ENCODE measurements around the gene CYP1A2.

The CYP1A2 gene

DNA sequence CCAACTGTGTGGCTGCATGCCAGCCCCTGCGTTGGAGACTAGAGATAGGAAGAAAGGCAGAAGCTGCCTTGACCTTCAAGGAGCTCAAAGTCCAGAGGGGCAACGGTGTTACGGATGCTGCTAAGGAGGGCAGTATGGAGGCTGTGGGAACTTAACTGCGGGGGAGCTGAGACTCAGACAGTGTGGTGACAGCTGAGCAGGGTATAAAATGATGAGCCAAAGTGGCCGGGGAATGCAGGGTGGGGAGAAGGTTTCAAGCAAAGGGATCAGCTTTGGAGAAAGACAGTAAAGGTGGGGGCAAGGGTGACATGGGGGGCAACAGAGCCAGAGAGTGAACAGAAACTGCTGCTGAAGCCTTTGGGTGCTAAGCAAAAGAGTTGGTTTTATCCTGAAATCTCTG, 6.2 kb upstream of the CYP1A2 start:
- no peak for DNase-seq

DNA sequence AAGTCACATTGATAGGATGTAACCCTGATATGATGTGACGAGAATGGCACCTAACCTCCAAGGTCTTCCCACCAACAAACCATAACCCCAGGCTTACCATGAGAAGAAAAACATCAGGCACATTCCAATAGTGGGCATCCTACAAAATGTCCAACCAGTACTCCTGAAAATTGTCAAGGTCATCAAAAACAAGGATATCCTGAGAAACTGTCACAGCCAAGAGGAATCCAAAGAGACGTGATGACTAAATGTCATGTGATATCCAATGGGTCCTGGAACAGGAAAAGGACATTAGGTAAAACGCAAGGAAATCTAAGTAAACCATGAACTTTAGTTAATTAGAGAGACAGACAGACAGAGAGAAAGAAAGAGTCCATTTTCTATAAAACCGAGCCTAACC, 2.3 kb upstream of the CYP1A2 start:
- no peak for DNase-seq

DNA sequence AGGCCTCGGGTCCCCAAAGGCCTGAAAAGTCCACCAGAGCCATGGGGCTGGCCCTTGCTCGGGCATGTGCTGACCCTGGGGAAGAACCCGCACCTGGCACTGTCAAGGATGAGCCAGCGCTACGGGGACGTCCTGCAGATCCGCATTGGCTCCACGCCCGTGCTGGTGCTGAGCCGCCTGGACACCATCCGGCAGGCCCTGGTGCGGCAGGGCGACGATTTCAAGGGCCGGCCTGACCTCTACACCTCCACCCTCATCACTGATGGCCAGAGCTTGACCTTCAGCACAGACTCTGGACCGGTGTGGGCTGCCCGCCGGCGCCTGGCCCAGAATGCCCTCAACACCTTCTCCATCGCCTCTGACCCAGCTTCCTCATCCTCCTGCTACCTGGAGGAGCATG, 1.2 kb downstream of the CYP1A2 start:
- no peak for DNase-seq

DNA sequence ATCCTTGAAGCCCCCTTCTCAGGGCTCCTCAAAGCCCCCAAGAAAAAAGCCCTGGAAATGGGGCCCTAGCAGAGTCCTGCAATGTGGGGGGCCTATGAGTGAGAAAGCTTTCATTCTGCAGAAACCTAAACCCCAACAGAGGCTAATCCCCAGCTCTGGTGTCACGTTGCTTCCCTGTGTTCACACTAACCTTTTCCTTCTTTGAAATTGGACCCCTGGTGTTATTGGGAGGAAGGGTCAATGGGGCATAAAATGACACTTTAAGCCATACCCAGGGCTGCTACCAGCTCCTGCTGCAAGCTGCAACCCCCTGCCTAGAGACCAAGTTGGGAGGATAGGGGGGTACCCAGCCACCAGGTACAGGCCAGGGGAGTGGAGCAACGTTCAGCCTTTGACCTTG, 2.1 kb downstream of the CYP1A2 start:
- no peak for DNase-seq

DNA sequence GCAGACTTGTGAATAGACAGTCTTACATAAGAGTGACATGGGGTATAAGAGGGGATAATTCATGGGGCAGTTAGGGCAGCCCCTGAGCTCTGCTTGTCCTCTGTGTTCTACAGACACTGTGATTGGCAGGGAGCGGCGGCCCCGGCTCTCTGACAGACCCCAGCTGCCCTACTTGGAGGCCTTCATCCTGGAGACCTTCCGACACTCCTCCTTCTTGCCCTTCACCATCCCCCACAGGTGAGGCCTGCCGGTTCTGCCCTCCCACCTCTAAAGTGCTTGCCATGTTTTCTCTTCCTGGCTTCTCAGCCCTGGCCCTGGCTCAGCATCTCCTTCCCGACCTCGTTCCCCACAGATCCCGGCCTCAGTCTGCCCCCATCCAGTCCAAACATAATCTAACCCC, 3.4 kb downstream of the CYP1A2 start:
- DNase-seq: no peak

DNA sequence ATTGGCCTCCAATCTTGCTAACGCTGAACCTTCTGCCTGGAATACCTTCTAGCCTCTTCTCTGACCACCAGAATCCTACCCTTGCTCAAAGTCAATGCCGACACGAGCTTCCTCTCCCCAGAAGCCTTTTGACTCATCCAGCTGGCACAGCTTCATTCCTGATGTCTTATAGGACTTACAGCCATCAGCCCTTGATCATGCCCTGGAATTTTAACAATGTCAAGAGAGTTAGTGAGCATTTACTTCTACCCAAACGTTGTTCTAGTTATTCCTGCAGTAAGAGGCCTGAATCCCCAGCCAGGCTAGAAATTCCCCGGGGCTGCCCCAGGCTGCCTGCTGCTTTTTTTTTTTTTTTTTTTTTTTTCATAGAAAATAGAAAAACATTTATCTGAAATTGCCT, 3.9 kb downstream of the CYP1A2 start:
- no peak for DNase-seq

DNA sequence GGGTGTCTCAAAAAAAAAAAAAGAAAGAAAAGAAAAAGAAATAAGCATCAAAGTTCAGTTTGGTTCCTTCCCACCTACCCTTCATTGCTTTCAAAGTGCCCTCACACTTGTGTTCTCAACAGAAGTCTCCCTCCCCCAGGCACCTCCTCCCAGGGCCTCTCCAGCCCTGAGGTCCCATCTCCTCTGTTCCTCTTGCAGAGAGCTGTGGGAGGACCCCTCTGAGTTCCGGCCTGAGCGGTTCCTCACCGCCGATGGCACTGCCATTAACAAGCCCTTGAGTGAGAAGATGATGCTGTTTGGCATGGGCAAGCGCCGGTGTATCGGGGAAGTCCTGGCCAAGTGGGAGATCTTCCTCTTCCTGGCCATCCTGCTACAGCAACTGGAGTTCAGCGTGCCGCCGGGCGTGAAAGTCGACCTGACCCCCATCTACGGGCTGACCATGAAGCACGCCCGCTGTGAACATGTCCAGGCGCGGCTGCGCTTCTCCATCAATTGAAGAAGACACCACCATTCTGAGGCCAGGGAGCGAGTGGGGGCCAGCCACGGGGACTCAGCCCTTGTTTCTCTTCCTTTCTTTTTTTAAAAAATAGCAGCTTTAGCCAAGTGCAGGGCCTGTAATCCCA, 6.1 kb downstream of the CYP1A2 start:
- DNase-seq: no peak

DNA sequence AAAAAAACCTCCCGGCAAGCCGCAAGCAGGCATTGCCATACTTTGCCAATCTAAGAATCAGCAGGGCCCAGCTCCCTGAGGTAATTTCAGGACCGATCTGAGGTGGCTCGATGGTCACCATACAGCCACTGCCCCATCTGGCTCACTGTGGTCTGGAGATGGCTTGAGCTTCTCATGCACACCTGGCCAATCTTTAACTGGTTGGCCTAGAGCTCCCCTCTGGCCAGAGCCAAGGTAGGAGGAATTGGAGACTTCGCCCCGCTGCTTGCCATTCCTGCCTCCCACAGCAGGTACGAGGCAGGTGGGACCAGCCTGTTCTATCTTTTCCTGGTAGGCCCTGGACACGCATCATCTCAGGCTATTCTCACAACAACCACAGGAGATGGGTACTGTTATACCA, 10.1 kb downstream of the CYP1A2 start:
- no peak for DNase-seq

DNA sequence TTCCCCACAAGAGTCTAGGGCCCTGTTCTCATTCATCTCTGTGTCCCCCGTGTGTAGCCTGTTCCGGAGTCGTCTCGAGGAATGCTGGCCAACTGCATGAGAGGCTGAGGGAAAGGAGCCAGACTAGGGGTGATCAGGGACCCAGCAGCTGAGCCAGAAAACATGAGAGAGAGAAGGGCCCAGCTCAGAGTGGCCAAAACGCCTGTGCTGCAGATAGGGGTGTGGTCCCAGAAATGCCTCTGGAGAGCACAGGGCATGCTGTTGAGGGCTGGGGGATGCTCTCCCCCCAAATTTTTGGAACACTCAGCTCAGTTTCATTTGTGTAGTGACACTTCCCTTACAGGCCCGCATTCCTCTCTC, 14.1 kb downstream of the CYP1A2 start:
- DNase-seq: no peak

DNA sequence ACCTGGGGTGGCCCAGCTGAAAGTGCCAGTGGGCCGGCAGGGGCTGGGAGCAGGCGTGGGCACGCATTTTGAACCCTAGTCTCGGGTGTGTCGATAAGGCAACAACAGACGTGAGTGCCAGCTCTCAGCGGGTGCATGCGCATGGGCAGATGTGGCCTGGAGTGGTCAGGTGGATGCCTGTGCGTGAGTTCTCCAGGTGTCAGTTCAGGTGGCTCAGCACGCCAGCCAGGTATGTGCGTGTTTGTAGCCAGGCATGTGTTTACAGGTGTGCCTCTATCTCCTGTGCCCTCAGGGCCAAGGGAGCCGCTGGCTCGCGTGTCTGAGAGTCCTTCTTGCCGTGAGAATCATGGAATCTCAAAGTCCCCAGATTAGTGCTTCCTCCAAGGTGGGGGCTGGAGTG, 14.8 kb downstream of the CYP1A2 start:
- DNase-seq: no peak

DNA sequence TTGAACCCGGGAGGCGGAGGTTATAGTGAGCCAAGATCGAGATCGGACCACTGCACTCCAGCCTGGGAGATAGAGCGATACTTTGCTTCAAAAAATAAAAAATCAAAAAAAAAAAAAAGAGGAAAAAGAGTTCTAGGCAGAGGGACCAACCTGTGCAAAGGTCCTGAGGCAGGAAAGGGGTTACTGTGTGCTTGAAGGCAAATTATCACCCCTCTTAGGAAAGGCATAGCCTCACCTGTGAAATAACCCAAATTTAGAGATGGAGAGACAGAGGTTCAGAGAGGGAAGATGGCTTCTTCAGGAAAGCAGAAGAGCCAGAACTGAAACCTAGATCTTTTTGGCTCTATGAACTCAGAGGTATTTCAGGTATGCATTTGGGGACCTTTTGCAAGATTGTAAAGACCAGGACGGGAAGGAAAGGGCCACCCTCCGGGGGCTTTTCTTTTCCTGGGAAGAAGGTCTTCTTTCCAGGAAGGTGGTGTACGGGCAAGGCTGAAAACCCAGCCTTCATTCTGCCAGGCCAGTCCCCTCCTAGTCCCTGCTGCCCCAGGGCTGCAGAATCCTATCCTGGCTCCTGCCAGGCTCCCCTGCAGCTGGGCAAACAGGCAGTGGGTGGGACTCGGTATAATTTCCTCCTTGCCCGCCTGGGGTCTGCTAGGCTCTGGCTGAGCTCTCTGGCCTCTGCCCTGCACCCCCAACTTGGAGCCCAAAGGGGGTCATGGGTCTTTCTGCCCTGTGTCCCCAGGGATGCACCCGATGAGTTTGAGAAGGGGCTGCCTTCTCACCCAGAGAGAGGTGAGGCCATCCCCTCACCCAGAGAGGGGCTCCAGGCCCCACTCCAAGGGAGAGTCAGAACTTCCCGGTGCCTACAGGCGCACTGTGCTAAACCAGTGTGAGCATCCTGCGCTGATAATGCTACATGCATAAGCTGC, 18.8 kb downstream of the CYP1A2 start:
- no peak for DNase-seq

DNA sequence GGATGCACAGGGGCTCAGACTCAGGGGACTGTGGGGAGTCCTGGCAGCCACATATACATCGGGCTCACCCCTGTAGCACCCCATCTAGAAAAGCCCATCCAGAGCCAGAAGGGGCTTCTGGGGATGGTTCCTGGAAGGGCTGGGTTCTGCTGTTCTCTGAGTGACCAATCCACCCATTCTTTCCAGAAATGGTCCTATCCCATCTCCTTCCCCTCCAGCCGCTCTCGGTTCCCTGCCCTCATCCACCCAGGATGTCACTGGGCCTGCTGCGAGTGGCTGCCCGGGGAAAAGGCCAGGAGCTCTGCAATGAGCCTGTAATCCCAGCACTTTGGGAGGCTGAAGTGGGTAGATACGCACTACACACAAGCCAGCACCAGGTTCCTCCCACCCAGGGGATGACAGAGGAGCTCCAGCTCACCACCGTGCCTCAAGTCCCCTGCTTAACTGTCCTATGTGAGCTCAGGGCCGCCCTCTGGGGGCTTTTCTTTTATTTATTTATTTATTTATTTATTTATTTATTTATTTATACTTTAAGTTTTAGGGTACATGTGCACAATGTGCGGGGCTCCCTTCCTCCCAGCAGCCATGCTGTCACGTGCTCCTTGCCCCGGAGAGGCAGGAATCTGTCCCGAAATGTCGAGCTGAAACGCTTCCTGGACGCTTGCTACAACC, 19.6 kb downstream of the CYP1A2 start:
- no peak for DNase-seq

DNA sequence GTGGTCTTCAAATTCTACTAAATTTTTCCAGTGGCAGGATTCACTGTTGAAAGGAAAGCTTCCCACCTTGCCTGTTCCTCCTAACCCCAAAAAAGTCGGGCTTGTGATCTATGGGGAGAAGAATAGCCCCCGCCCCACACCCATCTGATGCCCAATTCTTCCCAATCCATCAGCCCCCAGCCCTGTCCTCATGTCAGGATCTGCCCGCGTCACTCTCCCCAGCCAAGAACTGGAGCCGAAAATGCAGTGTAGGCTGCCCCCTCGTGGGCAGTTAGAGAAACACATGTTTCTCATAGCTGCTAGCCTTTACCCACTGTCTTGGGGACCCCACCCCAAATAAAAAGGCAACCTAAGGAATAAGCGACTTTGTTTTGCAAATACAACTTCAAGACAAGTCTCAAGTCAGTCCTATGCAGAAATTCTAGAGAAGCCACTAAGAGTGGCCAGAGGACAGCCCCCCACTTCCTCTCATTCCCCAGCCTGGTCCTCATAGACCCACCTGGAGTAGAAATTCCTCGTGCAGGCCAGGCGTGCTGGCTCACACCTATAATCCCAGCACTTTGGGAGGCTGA, 20.2 kb downstream of the CYP1A2 start:
- DNase-seq: no peak

DNA sequence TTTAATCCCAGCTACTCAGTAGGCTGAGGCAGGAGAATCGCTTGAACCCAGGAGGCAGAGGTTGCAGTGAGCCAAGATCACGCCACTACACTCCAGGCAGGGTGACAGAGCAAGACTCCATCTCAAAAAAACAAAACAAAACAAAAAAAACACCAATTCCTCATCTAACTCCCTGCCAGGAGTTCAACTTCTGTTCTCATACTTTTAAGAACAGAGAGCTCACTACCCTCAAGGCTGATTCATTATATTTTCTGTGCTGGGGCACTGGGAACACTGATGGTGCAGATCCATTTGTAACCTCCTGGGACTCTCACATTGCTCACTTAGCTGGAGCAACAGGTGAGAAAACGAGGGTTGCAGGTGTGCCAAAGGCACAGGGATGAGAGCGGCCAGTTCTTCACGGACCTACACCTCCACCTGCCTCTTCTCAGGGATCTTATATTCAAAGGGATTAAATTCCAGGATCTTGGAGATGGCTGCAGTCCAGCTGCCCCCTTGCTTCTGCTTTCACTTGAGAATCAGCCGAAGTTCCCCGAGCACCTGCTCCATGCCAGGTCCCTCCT, 20.9 kb downstream of the CYP1A2 start:
- no peak for DNase-seq

DNA sequence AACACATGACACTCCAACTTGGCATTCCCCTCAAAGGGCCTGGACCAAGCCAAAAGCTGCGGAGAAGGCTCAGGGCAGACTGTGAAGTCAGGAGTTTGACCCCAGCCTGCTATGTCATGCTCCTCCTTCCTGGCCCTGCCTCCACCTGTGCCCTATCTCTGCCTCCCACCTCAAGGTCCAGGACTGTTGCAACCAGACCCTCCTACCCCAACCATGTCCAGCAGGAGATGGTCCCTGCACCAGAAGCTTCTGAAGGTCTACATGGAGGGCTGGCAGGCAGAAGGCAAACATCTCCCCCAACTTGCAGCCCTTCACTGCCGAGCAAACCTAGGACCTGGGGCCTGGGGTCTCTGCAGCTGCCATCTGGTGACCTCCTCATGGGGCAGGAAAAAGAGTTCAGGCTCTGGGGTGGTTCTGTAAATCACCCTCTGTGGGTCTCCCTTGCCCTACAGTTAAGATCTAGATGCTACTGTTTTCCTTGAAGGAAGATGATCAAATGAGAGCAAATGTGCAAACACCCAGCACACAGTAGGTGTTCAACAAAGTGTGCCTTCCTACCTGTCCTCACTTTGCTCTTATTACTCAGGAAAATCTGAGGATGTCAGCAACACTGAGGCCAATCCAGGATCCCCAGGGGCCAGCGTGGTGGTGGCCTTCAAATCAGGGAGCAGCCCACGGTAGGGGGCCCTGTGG, 21.7 kb downstream of the CYP1A2 start:
- DNase-seq: no peak

DNA sequence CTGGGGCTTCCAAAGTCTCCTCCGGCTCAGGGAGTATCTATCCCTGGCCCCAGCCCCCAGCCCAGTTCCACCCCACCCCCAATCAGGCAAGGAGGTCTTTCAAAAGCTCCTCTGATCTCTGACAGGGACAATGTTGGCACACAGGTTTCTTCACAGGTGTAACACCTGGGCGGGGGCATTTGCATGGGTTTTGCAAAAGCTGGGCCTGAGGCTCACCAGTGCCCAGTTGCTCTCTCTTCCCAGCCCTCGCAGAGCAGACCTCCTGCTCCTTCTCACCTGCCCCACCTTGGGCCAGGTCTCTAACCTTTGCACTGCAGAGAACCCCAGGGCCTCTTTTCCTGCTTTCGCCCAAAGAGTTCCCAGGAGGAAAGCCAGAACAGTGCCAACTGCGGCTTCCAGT, 24.7 kb downstream of the CYP1A2 start:
- DNase-seq: no peak

DNA sequence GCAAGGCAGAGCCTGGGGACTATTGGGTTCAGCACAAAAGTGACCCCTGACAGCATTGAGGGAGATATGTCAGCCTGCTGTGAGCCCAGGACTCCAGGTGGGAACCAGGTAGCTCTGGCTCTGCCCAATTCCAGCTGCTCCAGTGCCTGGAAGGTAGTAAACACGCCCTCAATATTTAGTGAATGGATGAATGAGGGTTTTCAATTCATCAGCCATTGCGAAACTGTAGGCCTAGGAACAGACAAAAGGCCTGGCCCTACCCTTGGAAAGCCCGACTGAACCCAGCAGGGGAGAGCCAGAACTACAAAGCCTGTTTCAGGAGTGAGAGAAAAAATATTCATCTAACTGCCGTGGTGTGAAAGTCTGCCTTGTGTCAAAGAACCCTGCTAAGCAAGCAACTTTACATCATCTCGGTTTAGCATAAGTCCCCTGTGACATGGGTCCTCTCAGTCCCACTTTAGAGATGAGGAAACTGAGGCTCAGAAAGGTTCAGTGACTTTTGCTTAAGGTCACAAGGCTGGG, 25.1 kb downstream of the CYP1A2 start:
- no peak for DNase-seq

DNA sequence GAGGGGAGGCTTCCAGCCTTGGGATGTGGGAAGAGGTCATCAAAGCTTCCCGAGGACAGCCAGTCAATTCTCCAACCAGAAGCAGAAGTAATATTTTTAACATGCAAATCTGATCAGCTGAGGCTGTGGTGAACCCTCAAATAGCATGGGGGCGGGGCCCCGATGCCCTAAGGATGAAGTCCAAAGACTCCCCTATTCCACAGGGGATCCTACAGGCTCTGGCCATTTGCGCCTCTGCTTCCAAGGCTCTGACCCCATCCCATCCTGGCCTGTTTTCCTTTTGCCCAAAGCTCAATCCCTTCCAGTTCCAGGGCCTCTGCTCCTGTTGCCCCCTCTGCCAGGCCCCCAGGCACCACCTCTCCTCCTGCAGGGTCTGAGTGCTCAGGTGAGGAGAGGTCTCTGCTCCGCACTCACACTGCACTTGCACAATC, 26.5 kb downstream of the CYP1A2 start:
- no peak for DNase-seq

DNA sequence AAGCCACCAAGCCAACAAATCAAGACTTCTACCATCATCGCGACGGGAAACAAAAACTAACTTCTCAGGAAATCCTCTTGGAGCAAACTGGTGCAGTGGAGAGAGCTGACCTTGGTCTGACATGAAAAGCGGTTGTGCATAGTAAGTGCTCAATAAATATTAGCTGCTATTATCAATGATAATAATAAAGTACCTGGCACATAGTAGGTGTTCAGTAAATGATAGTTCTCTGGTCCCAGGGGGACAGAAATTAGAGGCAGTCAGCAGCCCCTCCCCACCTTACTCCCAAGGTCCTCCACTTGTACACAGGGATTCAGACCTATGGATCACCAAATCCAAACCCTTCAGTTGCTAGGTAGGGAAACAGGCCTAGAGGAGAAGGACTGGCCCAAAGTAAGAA, 27.2 kb downstream of the CYP1A2 start:
- DNase-seq: no peak

DNA sequence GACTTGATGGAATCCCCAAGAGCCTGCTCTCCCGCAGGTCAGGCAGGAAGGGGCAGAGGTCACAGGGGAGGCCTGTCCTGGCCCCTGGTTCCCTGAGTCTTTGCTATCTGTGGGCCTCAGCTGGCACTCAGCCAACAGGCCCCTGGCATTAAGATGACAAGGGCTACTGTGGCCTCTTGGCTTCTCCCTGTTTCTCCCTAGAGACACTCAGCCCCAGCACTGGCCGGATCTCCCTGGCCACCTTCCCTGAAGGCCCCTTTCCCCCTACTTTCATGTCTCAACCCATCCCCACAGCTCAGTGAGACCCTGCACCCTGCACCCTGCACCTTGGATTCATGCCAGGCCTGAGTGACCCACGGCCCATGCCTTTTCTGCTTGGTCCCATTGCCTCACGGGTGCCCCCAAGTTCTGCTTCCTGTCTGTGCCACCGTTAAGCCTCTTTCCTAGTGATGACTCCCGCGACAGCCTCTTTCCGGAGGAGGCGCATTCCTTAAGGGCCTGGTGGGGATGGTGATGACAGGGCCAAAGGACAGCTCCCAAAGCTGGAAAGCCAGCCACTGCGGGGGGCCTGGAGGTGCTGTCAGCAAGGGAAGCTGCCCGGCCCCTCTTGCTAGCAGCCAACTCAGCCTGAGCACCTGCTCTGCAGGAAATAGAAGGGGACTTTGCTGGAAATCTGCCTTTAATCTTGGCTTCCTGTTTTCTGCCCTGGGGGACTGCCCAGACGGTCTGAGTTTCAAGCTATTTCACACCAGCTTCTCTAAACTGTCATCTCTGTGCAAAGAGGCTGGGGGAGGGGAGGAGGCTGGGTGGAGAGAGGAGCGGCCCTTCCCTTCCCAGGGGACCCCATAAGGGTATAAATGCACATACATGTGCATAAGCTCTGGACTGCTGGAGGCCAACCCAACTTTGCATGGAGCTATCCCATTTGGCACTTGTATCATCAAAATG, 28.4 kb downstream of the CYP1A2 start:
- DNase-seq: no peak

Measured in DMS 273 treated with DMSO at 0.1 percent for 48 hours (cell line).